ENCODE results near the gene FAM168A. TPM values are rescaled to one million over a fixed set of nuclear protein-coding genes. Genes with fewer than 3 reads are reported as not detected.

Gene FAM168A
- total RNA-seq, 4 donors from 2014 or later, result 17.5 to 43.4 (median 23.3) TPM

DNA sequence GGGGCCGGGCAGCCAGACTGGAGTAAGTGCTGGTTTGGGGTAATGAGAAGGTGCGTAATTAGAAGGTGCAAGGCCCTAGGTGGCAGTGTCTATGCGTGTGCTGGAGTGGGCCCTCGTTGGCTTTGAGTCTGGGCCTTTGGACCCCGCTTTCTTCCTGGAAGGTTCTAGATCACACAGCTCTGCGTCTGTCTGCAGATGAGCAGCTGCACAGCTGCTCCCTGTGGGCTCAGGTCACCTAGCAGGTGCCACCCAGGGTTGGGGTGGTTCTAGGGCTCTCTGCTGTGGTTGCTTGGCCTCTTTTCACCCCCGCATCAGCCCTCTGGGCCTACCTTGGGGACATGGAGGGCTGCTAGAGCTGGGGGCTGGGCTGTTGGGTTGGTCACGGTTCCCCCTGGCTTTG is 211.4 kb downstream of the FAM168A start:
- Histone ChIP-seq H3K4me3 (no peak overlapping the region), H3K27ac (peak overlapping the region; percentile 46 to 66 (median 51)), H3K9me3 (no peaks in the 10 kb centered on the region), H3K4me1 (peaks cover 7 to 47% (median 13%) of the 10 kb centered on the region in 4 donors), H3K36me3 (no peaks in the 10 kb centered on the region), H3K27me3 (no peaks in the 10 kb centered on the region)
- DNase-seq, result no peak
- TF ChIP-seq POLR2AphosphoS5 (IDR thresholded peaks at IDR 0.05), result no peak
- TF ChIP-seq, protein P1, sequence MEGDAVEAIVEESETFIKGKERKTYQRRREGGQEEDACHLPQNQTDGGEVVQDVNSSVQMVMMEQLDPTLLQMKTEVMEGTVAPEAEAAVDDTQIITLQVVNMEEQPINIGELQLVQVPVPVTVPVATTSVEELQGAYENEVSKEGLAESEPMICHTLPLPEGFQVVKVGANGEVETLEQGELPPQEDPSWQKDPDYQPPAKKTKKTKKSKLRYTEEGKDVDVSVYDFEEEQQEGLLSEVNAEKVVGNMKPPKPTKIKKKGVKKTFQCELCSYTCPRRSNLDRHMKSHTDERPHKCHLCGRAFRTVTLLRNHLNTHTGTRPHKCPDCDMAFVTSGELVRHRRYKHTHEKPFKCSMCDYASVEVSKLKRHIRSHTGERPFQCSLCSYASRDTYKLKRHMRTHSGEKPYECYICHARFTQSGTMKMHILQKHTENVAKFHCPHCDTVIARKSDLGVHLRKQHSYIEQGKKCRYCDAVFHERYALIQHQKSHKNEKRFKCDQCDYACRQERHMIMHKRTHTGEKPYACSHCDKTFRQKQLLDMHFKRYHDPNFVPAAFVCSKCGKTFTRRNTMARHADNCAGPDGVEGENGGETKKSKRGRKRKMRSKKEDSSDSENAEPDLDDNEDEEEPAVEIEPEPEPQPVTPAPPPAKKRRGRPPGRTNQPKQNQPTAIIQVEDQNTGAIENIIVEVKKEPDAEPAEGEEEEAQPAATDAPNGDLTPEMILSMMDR (IDR thresholded peaks at IDR 0.05), result no peak
- no peak for TF ChIP-seq EP300 (IDR thresholded peaks at IDR 0.05; ENCODE audit: low read depth)
- no peak for TF ChIP-seq POLR2A (IDR thresholded peaks at IDR 0.05)
- in situ Hi-C loops (cut with MboI; ENCODE audit: low pct_ligation_motif_present in 1 of 4, low pct_unique_long_range_greater_than_20kb in 1 of 4, low sequenced_read_pairs in 3 of 4) (no loop called here), intact Hi-C loops (cut with DNase I; ENCODE audit: low total_unique reads) (no loop called here)
- WGBS, 2 donors (ENCODE audit: low coverage in 1 of 2), result 81 to 100% methylated on average over 2 to 8 of the region's 8 CpGs

DNA sequence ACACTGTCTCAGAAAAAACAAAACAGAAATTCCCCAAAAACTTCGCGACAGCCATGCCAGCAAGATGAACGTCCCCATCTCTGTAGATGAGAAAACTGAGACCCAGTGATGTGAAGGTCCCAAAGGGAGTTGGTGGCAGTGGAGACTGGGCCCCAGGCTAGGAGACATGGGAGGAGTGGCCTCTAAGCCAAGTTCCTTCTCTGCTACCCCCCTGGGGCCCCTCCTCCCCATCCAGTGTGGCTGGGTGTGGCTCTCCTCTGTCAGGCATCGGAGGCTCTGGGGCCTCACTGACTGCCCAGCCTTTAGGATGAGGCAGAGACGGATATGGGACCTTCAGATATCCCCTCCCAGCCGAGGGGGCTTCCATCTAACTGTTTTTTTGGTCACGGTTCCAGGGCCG is 211.9 kb downstream of the FAM168A start:
- no peaks in the 10 kb centered on the region for H3K27me3 ChIP-seq
- no peak for TF ChIP-seq EP300 (IDR thresholded peaks at IDR 0.05; ENCODE audit: low read depth)
- TF ChIP-seq, protein P1 (IDR thresholded peaks at IDR 0.05), result no peak
- TF ChIP-seq POLR2A (IDR thresholded peaks at IDR 0.05), result no peak
- no peak for TF ChIP-seq POLR2AphosphoS5 (IDR thresholded peaks at IDR 0.05)
- peak overlapping the region; percentile 46 to 66 (median 51) for H3K27ac ChIP-seq
- no peaks in the 10 kb centered on the region for H3K36me3 ChIP-seq
- H3K4me1 ChIP-seq, result peaks cover 7 to 47% (median 13%) of the 10 kb centered on the region in 4 donors
- DNase-seq, result peak; percentile 40
- H3K9me3 ChIP-seq, result no peaks in the 10 kb centered on the region
- intact Hi-C loops (cut with DNase I; ENCODE audit: low total_unique reads) (no loop called here), in situ Hi-C loops (cut with MboI; ENCODE audit: low pct_ligation_motif_present in 1 of 4, low pct_unique_long_range_greater_than_20kb in 1 of 4, low sequenced_read_pairs in 3 of 4) (no loop called here)
- 75% methylated on average over 8 of the region's 8 CpGs; no CpG with 5 or more reads in 1 of the 2 donors for WGBS, 2 donors (ENCODE audit: low coverage in 1 of 2)
- no peak overlapping the region for H3K4me3 ChIP-seq

DNA sequence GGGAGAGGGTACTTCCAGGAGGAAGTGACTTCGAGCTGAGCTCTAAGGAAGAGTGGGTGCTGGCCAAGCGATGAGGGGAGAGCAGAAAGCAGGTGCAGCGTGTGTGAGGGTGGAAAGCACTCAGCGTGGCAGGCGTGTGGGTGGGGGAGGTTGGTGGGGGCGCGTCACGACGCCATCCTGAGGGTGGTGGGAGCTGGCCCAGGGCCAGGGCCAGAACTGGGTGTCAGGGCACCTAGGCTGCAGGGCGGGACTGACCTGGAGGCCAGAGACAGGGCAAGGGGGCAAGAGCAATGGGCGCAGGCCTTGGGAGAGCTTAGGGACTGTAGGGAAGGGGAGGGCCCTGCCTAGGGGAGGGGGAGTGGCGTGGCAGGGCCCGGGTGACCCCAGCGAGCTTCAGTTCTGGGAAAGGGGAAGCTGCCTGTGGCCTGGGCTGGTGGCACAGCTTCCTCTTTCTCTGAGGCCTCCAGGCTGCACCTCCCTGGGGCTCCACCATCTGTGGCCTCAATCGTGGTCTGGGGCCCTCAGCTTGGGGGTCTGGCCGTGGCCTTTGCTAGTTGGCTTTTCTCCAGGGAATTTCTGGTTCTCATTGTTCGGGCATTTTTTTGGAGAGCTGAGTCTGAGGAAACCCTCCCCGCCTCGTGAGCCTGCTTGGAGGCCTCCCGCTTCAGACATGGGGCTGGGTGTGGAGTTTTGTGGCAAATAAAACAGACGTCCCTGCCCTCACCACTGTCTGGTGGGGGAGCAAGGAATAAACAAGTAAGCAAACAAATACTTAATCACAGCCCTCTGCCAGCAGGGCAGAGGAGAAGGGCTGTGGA is 212.8 kb downstream of the FAM168A start:
- Histone ChIP-seq H3K27ac (peak overlapping the region; percentile 47 to 66 (median 57)), H3K36me3 (no peaks in the 10 kb centered on the region), H3K27me3 (no peaks in the 10 kb centered on the region), H3K4me1 (peaks cover 7 to 47% (median 14%) of the 10 kb centered on the region in 4 donors), H3K9me3 (no peaks in the 10 kb centered on the region), H3K4me3 (no peak overlapping the region)
- 60% methylated on average over 21 of the region's 21 CpGs; no CpG with 5 or more reads in 1 of the 2 donors for WGBS, 2 donors (ENCODE audit: low coverage in 1 of 2)
- intact Hi-C loops (cut with DNase I; ENCODE audit: low total_unique reads), result no loop called here
- DNase-seq, result peak; percentile 71
- TF ChIP-seq POLR2A (IDR thresholded peaks at IDR 0.05), result no peak
- TF ChIP-seq, protein P1 (IDR thresholded peaks at IDR 0.05), result no peak
- TF ChIP-seq POLR2AphosphoS5 (IDR thresholded peaks at IDR 0.05), result no peak
- no peak for TF ChIP-seq EP300 (IDR thresholded peaks at IDR 0.05; ENCODE audit: low read depth)
- in situ Hi-C loops (cut with MboI; ENCODE audit: low pct_ligation_motif_present in 1 of 4, low pct_unique_long_range_greater_than_20kb in 1 of 4, low sequenced_read_pairs in 3 of 4), result no loop called here

DNA sequence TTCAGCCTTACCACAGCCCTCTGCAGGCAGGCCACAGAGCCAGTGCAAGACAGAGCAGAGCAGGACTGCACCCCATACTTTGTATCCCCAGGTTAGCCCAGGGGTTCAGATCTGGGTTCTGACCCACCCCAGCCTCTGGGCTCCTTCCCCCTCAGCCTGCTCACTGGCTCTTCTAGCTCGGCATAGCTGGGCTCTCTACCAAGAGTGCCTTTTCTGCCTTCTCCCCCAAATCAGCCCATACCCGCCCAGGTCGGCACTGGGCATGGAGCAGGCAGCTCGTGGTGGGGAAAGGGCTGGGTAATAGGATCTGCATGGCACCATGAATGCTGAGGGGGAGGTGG is 213.4 kb downstream of the FAM168A start:
- H3K4me3 ChIP-seq, result no peak overlapping the region
- WGBS, 2 donors (ENCODE audit: low coverage in 1 of 2), result 86% methylated on average over 4 of the region's 4 CpGs; no CpG with 5 or more reads in 1 of the 2 donors
- no peaks in the 10 kb centered on the region for H3K9me3 ChIP-seq
- intact Hi-C loops (cut with DNase I; ENCODE audit: low total_unique reads), result no loop called here
- no peaks in the 10 kb centered on the region for H3K27me3 ChIP-seq
- H3K36me3 ChIP-seq, result no peaks in the 10 kb centered on the region
- peaks cover 7 to 47% (median 17%) of the 10 kb centered on the region in 4 donors for H3K4me1 ChIP-seq
- DNase-seq, result no peak
- in situ Hi-C loops (cut with MboI; ENCODE audit: low pct_ligation_motif_present in 1 of 4, low pct_unique_long_range_greater_than_20kb in 1 of 4, low sequenced_read_pairs in 3 of 4), result no loop called here
- TF ChIP-seq EP300 (IDR thresholded peaks at IDR 0.05; ENCODE audit: low read depth), result no peak
- TF ChIP-seq, protein P1 (IDR thresholded peaks at IDR 0.05), result no peak
- no peak for TF ChIP-seq POLR2AphosphoS5 (IDR thresholded peaks at IDR 0.05)
- TF ChIP-seq POLR2A (IDR thresholded peaks at IDR 0.05), result no peak
- peak overlapping the region; percentile 47 to 66 (median 57) for H3K27ac ChIP-seq
